Ureter (tissue), 1 donor: Measurements from ENCODE around the gene DYNC1I1. TPM values are rescaled to one million over a fixed set of nuclear protein-coding genes. Genes with fewer than 3 reads are reported as not detected.

Experiments used
- DNase-seq: peaks from one replicate; pipeline ENCODE4 v3.0.0-alpha.2; 2020; ENCODE audit warnings: low spot score
- total RNA-seq: library from RNA; stranded (reverse); gene quantifications from one replicate; pipeline ENCODE4 v1.2.4, GENCODE V29; 2023
- donor health status: DM: yes; HTN: yes; CAD: no.

The DYNC1I1 gene
- total RNA-seq, 1 donor from 2014 or later = 14.6 TPM

- DNase-seq = no peak
These were observed 364.4 kb downstream of the DYNC1I1 start for GRCh38 chr7:96136600-96137239.

GRCh38 chr7:96143495-96144259 lies 371.3 kb downstream of the DYNC1I1 start:
- no peak for DNase-seq

GRCh38 chr7:96144260-96144526 lies 371.8 kb downstream of the DYNC1I1 start:
- DNase-seq = no peak

Other genes with a start within 250 kb of the DYNC1I1 start
- gene PDK4, start 176.0 kb upstream of the DYNC1I1 start, total RNA-seq = 27.8 TPM